ENCODE results near the gene UBE2J2. TPM values are rescaled to one million over a fixed set of nuclear protein-coding genes. Genes with fewer than 3 reads are reported as not detected.

The UBE2J2 gene
- total and polyA plus RNA-seq, 2 of the 8 experiments (the other 6 are each of a cell fraction or from before 2014, with no cell fraction given), result 33.6 to 67.9 TPM

DNA sequence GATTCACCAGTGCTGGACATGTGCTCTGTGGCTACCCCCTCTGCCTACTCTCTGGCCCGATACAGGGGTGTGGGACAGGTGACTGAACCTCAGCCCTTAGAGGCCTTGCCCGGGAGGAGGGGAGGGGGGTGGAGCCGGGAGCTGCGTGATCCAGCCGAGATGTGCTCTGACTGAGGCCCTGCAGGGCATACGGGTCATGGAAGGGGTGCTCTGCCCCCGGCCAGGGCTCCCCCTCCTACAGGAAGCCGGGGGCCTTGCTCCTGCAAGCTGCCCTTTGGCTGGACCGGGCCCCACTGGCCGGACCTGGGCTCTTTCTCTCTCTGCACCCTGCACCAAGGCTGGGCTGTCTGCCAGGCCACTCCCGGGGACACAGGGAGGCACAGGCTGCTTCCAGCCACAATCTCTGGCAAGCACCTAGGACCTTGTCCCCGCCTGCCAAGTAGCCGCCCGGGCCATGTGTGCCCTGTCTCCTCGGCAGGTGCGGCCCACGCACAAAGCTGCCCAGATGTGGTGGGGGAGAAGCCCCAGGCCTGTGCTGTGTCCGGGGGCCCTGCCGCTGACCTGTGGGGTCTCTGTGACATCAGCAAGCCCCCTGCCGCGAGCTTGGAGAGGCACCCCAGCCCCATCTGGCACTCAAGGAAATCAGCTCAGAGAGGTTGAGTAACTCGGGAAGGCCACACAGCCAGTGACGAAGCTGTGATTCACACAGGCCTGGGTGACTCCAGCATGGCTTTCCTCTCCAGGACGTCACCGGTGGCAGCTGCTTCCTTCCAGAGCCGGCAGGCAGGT, 8.1 kb upstream of the UBE2J2 start (continued):
- no peak for TF ChIP-seq NANOG (IDR thresholded peaks at IDR 0.05; ENCODE audit: insufficient read depth, low read depth, low read length, poor library complexity, severe bottlenecking)

All from H1 (cell line).